ENCODE measurements around the gene DNALI1.

The DNALI1 gene

GRCh38 chr1:37560401-37561132, 3.8 kb downstream of the DNALI1 start:
- TF ChIP-seq CTCF (IDR thresholded peaks at IDR 0.05), result no peak
- peaks cover 2% of the 10 kb centered on the region for H3K9me3 Mint-ChIP-seq

GRCh38 chr1:37561133-37562132, 4.7 kb downstream of the DNALI1 start:
- peak; percentile 17 for DNase-seq
- Mint-ChIP-seq H3K4me3 (no peak overlapping the region), H3K27me3 (ENCODE audit: low read depth, poor library complexity) (peaks cover 3% of the 10 kb centered on the region), H3K4me1 (peaks cover 31% of the 10 kb centered on the region), H3K27ac (no peak overlapping the region), H3K9me3 (no peaks in the 10 kb centered on the region), H3K36me3 (ENCODE audit: low read depth) (peaks cover 31% of the 10 kb centered on the region)
- peak; percentile 35 for TF ChIP-seq CTCF (IDR thresholded peaks at IDR 0.05)

More at GRCh38 chr1:37560401-37561132, 3.8 kb downstream of the DNALI1 start:
- H3K36me3 Mint-ChIP-seq (ENCODE audit: low read depth), result peaks cover 25% of the 10 kb centered on the region
- peaks cover 34% of the 10 kb centered on the region for H3K4me1 Mint-ChIP-seq
- no peak for DNase-seq
- H3K27ac Mint-ChIP-seq, result no peak overlapping the region
- H3K4me3 Mint-ChIP-seq, result no peak overlapping the region
- H3K27me3 Mint-ChIP-seq (ENCODE audit: low read depth, poor library complexity), result peaks cover 3% of the 10 kb centered on the region

- H3K27ac Mint-ChIP-seq, result peak overlapping the region; percentile 50
- peaks cover 6% of the 10 kb centered on the region for H3K27me3 Mint-ChIP-seq (ENCODE audit: low read depth, poor library complexity)
- no peaks in the 10 kb centered on the region for H3K9me3 Mint-ChIP-seq
- DNase-seq, result no peak
- H3K36me3 Mint-ChIP-seq (ENCODE audit: low read depth), result peaks cover 45% of the 10 kb centered on the region
- H3K4me1 Mint-ChIP-seq, result peaks cover 15% of the 10 kb centered on the region
- no peak for TF ChIP-seq CTCF (IDR thresholded peaks at IDR 0.05)
- H3K4me3 Mint-ChIP-seq, result no peak overlapping the region
These were observed 6.2 kb downstream of the DNALI1 start for GRCh38 chr1:37562984-37563383.

GRCh38 chr1:37564892-37565291, 8.2 kb downstream of the DNALI1 start:
- Mint-ChIP-seq H3K36me3 (ENCODE audit: low read depth) (peaks cover 60% of the 10 kb centered on the region), H3K27ac (peak overlapping the region; percentile 32), H3K4me3 (no peak overlapping the region), H3K27me3 (ENCODE audit: low read depth, poor library complexity) (peaks cover 6% of the 10 kb centered on the region), H3K9me3 (no peaks in the 10 kb centered on the region), H3K4me1 (peaks cover 6% of the 10 kb centered on the region)
- DNase-seq, result no peak
- no peak for TF ChIP-seq CTCF (IDR thresholded peaks at IDR 0.05)

- Mint-ChIP-seq H3K4me1 (no peaks in the 10 kb centered on the region), H3K27ac (no peak overlapping the region), H3K27me3 (ENCODE audit: low read depth, poor library complexity) (peaks cover 3% of the 10 kb centered on the region), H3K9me3 (no peaks in the 10 kb centered on the region), H3K4me3 (no peak overlapping the region), H3K36me3 (ENCODE audit: low read depth) (peaks cover 63% of the 10 kb centered on the region)
- no peak for DNase-seq
- no peak for TF ChIP-seq CTCF (IDR thresholded peaks at IDR 0.05)
These were observed 10.3 kb downstream of the DNALI1 start for GRCh38 chr1:37567023-37567422.

Data from nephron progenitor cell (in vitro differentiated cells).